ENCODE results near the gene NEXMIF.
A peak's percentile ranks its signal among the peaks of the same experiment; 100 is the strongest.
"Not testable (repeated sequence)": the region's sequence is repeated elsewhere in the genome, so short reads cannot be mapped to it uniquely, and the experiment has no call there.

The NEXMIF gene

DNA sequence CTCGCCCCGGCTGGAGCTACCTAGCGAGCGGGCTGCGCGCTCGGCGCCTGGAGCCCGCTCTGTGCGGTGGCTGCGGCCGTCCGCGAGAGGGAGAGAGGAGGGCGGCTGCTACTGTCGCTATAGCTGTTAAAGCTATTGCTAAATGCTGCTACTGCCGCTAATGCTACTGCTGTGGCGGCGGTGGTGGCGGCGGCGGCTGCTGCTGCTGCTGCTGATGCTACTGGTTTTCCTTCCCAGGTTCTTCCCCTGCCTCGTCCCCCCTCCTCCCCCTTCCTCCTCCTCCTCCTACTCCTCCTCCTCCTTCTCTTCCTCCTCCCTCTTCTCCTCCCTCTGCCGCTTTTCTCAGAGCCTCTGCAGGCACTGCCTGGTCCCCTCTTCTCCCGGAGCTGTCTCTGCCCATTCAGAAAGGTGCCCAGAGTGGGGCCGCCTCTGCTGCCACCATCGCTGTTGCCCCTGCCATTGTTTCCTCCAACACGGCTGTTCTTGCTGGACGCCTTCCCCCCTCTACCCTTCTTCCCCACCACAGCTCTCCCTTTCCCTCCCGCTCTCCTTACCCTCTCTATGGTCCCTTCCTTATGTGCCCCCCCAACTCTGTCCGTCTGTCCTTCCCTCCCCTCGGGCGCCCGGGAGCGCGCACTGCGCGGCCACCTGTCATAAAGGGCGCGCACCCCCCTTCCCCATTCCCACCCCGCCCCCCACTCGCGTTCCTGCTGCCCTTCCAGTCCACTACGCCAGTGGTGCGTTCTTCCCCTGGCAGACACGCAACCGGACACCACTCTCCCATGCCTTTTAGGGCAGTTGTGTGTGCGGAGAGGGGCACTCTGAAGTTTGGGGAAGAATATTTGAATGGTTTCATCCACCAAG lies at the start of gene NEXMIF:
Gene NEXMIF (minus strand): TSS at position 228 of the 864 bp plus-strand sequence.
- no peak for DNase-seq

DNA sequence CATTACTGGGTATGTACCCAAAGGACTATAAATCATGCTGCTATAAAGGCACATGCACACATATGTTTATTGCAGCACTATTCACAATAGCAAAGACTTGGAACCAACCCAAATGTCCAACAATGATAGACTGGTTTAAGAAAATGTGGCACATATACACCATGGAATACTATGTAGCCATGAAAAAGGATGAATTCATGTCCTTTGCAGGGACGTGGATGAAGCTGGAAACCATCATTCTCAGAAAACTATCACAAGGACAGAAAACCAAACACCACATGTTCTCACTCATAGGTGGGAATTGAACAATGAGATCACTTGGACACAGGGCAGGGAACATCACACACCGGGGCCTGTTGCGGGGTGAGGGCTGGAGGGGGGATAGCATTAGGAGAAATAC lies 36.7 kb upstream of the NEXMIF start:
- DNase-seq: not testable (repeated sequence)

DNA sequence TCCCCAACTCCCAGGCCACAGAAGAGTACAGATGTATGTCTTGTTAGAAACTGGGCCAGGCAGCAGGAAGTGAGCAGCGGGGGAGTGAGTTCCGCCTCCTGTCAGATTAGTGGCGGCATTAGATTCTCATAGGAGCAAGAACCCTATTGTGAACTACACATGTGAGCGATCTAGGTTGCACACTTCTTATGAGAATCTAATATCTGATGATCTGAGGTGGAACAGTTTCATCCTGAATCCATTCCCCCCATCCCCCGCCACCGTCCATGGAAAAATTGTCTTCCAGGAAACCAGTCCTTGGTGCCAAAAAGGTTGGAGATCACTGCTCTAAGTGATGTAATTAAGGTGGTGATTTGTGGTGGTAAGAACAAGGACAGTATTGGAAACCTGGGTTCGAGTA lies 24.5 kb upstream of the NEXMIF start:
- no peak for DNase-seq

DNA sequence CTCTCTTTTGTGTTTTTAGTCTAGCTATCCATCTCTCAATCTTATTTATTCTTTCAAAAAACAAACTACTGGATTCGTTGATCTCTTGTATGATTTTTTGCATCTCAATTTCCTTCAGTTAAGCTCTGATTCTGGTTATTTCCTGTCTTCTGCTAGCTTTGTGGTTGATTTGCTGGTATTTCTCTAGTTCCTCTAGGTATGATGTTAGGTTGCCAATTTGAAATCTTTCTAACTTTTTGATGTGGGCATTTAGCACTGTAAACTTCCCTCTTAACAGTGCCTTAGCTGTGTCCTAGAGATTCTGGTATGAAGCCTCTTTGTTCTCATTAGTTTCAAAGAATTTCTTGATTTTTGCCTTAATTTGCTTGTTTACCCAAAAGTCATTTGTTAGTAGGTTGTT lies 15.2 kb upstream of the NEXMIF start:
- DNase-seq: no peak

DNA sequence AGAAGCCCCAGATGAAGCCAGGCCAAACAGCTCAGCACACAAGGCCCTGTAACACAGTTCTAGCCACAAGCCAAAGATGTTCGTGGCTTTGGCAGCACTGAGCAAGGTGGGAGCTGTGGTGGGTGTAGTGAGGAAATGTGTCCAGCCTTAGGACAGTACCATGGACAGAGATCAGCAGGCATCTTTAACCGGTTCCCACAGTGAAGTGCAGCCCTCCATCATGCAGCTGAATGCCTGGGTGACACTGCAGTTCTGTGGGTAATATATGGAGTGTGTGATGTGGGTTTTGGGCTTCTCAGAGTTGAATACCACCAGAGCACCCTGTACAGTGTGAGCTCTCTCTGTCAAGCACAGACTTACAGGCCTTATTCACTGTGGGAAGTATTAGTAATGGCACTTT lies 6.0 kb upstream of the NEXMIF start:
- DNase-seq: no peak

DNA sequence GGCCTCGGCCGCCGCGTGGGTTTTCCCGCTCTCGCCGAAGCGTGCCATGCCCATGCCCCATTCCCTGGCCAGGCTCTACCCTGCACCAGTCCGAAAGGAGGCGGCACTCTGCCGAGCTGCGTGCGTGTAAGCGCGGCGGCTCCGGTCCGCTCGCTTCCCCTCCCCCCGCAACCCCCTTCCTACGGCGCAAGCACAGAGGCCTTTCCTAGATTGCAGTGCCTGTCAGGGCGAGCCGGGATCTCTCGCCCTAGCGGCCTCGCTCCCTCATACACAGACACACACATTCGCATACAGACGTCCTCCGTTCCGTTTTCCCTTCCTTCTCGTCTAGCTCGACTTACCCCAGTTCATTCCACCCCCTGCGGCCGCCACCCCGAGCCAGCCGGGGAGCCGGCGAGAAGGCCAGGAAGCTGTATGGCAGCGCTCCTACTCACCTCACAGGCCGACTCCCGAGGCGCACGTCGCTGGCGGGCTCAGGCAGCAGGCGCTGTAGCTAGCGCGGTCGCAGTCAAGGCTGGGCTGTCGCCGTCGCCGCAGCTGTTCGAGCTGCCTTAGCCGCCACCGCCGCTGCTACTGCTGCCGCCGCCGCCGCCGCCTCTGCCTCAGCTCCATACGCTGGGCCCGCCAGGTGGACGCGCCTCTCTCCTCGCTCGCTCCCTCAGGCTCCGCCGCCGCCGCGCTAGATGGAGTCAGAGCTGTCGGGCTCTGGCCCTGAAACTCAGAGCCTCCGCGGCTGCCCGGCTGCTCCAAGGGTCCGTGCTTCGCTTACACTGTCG lies 615 bp downstream of the NEXMIF start:
- peak; percentile 0 to 4 for DNase-seq

DNA sequence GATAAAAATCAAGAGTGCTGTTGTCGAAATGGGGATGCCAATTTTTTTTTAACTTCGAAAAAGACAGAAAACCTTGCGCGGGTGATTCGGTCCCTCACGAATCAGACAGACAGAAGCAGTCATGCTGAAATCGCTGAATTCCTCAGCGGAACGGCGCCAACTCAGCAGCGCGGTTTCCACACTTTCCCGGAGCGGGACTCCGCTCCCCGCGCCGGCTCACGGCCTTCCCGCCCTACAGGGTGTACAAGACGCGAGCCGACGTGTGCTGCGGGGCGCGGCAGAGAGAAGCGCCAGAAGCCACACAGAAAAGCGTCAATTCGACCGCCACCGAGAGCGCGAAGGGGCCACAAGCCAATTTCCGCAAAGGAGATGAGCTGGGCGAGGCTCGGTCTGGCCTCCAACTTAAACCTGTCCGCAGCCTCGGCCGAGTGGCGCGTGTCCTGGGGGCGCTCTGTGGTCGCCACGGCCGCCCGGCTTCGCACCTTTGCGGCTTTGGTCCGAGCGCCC lies 1.3 kb downstream of the NEXMIF start:
- no peak for DNase-seq

DNA sequence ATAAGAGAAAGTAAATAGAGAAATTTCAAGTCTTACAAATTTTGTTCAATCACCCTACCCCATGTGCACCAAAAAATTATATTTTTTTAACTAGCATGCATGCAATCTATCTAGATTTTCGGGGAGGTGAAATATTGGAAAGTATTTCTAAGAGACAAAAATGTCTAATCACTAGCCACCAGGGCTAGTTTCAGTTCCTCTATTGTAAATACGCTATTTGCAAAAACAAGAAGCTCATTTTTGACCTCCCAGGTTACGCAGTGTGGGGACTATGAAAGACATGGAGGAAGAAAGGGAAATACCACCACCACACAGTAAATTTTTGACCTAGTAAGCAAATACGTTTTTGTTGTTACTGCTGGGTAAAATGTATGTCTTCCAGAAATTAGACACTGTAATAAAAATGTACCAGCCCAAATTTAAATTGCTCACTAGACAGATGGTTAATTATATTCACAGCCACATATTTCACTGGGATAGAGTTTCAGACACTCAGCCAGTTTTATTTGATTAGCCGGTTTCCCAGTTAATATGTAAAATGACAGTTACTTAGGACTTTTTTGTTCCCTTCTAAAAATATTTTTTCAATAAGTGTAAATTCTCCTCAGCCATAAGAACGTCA lies 2.2 kb downstream of the NEXMIF start:
- DNase-seq: no peak

DNA sequence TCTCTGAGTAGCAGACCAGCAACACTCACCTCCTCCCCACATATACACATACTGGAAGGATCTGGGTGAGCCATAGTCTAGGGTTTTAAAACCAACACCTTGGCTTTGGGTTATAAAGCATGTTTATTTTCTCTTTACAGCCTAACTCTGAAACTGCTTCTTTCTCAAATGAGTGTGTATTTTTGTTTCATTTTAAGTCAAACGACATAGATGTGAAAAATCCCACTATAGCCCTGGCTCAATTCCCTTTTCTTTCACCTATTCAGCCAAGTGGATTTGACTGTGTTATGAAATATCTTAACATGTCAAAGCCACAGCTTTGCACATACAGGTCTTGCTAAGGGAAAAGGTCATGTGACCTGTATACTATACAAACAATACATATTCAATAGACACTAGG lies 13.8 kb downstream of the NEXMIF start:
- no peak for DNase-seq

DNA sequence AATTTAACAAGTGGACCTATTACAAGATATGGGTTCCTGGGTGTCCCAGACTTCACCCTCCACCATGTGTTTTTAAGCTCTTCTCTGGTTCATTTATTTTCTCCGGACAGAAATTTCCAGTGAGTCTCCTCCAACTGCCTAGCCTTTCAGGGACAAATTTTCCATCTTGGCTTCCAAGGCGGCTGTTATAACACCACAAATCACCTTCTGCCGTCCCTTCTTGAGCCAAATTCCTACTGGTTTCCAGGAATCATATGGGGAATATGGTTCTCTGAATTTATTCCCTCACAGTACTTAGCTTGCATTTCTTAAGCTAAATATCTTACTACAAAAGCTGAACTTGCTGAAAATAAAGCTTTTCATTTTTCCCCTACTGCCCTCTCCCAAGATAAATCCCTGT lies 18.8 kb downstream of the NEXMIF start:
- no peak for DNase-seq

DNA sequence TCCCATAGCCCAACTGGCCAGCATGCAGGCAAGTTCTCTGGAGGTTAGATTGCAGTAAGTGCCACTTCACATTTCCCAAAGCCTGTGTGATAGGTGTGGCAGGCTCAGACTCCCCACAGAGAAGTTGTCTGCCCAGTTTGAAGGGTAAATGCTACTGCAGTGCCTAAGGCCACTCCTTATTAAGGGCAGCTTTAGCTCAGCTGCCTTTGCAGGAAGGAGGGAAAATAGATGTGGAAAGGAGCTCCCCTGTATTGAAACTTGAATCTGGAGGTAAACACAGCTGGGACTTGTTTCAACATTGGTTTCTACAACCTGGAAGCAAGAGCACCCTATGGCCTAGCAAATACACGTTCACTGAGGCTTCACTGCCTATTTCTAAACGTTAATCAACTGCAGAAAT lies 22.4 kb downstream of the NEXMIF start:
- no peak for DNase-seq

DNA sequence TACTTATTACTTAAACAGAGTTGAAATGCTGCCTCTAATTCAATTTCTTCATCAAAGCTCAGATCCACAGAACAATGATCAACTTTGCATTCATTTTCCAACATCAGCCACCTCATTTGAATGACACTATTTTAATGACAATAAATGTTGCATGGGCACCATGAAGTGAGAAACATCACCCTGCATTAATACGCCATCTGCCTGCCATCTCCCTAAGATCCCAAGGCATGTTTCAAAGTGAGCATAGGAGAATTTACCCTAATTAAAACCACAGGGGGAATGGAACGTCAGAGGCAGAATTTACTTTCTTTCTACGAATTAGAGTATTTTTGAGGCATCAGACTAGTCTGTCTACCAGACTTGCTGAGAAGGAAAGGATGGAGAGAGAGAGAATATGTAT lies 32.7 kb downstream of the NEXMIF start:
- no peak for DNase-seq

DNA sequence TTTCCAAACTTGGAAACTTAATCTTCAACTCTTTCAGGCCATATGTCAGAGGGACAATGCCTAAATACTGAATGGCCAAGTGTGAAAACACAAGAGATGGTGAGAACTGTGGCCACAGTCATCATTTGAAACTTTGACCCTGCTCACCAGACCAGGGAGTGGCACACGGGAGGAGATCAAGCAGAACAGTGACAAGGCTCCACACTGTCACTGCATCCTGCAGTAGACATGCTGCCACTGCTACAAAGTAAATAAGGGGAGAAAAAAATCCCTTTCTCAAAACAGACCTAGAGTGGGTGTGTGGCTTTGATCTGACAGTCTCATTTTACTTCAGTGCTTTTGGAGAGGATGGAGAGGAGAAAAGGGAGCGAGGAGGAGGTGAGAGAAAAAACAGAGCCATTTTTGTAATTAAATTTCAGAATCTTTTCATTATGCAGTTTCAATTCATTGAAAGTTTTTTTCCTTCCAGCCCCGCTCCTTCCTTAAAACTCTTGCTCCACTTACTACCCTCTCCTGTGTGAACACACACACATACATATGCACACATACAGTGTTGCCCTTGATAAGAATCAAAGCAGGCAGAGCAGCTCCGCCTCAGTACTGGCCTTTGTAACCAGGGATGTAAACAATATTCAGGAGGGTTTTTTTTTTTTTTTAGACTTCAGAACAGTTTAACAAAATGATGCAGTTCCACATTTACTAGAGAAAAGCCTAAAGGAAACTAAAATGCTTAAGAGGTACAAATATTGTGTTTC lies 34.4 kb downstream of the NEXMIF start:
- DNase-seq: no peak

DNA sequence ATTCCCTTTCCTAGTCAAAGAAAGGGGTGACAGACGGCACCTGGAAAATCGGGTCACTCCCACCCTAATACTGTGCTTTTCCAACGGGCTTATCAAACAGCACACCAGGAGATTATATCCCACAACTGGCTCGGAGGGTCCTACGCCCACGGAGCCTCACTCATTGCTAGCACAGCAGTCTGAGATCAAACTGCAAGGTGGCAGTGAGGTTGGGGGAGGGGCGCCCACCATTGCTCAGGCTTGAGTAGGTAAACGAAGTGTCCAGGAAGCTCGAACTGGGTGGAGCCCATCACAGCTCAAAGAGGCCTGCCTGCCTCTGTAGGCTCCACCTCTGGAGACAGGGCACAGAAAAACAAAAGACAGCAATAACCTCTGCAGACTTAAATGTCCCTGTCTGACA lies 42.9 kb downstream of the NEXMIF start:
- not testable (repeated sequence) for DNase-seq

DNA sequence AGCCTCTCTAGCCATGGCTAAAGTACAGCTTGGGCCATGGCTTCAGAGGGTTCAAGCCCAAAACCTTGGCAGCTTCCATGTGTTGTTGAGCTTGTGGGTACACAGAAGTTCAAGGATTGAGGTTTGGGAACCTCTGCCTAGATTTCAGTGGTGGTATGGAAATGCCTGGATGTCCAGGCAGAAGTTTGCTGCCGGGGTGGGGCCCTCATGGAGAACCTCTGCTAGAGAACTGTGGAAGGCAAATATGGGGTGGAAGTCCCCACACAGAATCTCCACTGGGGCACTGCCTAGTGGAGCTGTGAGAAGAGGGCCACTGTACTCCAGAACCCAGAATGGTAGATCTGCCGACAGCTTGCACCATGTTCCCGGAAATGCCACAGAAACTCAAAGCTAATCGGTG lies 59.5 kb downstream of the NEXMIF start:
- no peak for DNase-seq

DNA sequence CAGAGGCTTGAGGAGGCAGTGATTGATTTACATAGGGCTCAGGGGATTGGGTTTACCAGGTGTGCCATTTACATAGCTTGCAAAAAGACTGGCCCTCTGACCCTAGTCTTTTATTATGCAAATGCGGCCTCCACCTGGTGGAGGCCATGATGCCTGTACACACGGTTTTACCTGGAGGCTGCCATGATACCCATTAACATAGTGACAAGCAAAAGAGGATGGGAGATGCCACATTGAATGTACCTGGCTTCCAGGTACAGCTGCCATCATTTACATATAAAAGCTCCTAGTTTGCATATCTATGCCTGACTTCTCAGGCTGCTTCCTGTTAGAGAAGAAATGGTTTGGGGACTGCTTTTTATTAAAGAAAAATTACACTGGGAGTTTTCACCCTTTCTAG lies 72.0 kb downstream of the NEXMIF start:
- DNase-seq: no peak

DNA sequence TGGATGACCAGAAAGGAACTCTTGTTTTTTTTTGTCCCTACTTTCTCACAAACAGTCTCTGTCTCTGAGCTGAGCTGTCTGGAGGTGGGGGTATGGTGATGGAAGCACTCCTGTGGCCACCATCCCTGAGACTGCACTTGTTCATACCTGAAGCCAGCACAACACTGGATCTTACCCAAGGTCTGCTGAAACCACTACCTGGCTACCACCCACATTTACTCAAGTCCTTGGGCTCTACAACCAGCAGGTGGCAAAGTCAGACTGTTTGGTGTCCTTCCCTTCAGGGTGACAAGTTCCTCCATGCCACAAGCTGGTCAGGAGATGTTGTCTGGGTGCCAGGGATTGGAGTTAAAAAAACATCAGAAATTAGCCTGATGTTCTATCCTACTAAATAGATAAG lies 89.7 kb downstream of the NEXMIF start:
- DNase-seq: no peak

DNA sequence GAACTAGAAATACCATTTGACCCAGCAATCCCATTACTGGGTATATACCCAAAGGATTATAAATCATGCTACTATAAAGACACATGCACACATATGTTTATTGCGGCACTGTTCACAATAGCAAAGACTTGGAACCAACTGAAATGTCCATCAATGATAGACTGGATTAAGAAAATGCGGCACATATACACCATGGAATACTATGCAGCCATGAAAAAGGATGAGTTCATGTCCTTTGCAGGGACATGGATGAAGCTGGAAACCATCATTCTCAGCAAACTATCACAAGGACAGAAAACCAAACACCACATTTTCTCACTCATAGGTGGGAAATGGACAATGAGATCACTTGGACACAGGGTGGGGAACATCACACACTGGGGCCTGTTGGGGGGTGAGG lies 105.5 kb downstream of the NEXMIF start:
- not testable (repeated sequence) for DNase-seq

DNA sequence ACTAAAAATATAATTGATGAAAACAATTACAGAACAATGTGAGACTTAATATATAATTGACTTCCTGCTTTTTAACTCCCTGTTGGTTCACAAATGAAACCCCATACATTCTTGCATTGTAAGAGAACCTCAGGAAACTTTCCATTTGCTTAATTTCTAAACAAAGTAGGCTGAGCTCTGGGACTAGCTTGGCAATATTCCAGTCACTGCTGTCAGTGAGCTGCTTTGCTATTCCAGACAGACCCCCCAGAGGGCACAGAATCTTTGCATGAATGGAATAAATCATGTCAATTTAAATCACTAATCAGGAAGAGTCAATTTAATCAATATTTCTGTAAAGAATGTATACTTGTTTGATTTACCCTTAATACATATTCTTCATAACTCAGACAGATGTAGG lies 110.6 kb downstream of the NEXMIF start:
- no peak for DNase-seq

DNA sequence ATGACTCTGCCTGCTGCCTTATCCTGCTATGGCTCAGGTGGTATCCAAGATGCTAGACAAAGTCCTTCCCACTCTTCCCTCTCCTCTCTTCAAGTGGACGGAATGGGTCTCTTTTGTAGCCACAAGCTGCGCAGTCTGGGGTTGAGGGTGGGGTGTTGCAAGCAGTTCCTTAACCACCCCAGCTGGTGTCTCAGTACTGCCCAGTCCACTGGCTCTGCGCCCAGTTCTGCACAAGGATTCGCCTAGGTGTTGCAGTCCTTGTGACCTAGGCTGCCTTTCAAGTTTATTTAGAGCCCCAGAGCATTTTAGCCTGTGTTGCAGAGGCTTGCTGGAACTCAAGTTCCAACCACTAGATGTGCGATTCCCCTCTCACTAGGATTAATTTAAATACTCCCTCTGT lies 120.7 kb downstream of the NEXMIF start:
- DNase-seq: no peak

DNA sequence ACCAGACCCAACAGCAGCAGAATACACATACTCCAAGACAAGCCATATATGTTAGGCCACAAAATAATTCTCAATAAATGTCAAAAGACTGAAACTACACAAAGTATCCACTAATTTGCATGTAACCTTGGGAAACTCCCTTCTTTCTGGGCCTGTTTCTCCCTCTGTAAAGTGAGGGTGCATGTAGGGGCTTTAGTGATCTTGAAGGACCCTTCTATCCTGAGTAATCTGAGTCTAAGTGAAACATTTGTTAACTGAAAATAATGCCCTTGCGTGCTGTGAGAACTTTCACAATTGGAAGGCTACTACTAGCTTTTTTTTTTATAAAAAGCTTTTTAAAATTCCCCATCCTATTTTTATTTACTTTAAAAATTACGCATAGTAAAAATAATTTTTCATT lies 125.2 kb downstream of the NEXMIF start:
- no peak for DNase-seq

DNA sequence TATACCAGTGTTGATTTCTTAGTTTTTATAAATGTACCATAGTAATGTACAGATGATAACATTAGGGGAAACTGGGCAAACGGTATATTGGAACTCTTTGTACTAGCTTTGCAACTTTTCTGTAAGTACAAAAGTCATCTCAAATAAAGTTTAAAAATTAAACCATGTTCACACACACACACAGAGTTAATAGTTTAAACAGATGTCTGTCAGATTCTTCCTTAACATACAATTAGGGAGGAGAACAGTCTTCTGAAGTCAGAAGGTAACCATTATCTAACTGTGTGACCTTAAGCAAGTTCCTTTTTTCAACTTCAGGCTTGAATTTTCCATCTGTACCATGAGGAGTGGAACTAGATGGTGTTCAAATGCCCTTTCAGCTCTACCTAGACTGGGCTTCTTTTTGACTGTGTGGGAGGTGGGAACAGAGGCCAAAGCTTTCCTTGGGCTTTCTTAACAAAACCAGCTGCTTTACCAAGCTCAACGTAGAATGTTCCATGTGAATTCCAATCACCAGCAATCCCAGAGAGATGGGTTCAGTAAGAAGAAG lies 127.8 kb downstream of the NEXMIF start:
- no peak for DNase-seq
